Measurements from ENCODE around the gene ADD3. TPM values are rescaled to one million over a fixed set of nuclear protein-coding genes. Genes with fewer than 3 reads are reported as not detected.

Gene ADD3
- total RNA-seq, 1 experiment from 2014 or later: 86.7 TPM

GRCh38 chr10:109967739-109968088, 40.1 kb upstream of the ADD3 start (continued):
- TF ChIP-seq CDX4 (CRISPR knock-in tag; IDR thresholded peaks at IDR 0.05; ENCODE audit: borderline replicate concordance): no peak
- TF ChIP-seq JUN (CRISPR knock-in tag; IDR thresholded peaks at IDR 0.05): no peak
- TF ChIP-seq FOXJ3 (CRISPR knock-in tag; IDR thresholded peaks at IDR 0.05; ENCODE audit: borderline replicate concordance): no peak
- no peak for TF ChIP-seq ETV6 (CRISPR knock-in tag; IDR thresholded peaks at IDR 0.05)
- no peak for TF ChIP-seq ESRRA (CRISPR knock-in tag; IDR thresholded peaks at IDR 0.05; ENCODE audit: borderline replicate concordance)
- TF ChIP-seq NR3C1 (CRISPR knock-in tag; conservative IDR thresholded peaks at IDR 0.05; ENCODE audit: low read depth): no peak

- TF ChIP-seq MXD4 (CRISPR knock-in tag; IDR thresholded peaks at IDR 0.05; ENCODE audit: borderline replicate concordance) (no peak), ERG (CRISPR knock-in tag; IDR thresholded peaks at IDR 0.05) (no peak)
- CTCF ChIA-PET: interaction anchor here (1.1 to 3.0 kb wide), 4 partner anchors 9 to 85 kb away, joined by 3 to 17 read pairs (median 6); no protein-coding TSS in a partner anchor
- POLR2A ChIA-PET: interaction anchor here (1.4 kb wide), 1 partner anchor 34 kb away, joined by 3 read pairs; no protein-coding TSS in a partner anchor
- DNase-seq (ENCODE audit: low spot score): no peak
- H3K4me3 Mint-ChIP-seq: no peak overlapping the region
- H3K27ac Mint-ChIP-seq: no peak overlapping the region
- no peaks in the 10 kb centered on the region for H3K9me3 Mint-ChIP-seq
- no peaks in the 10 kb centered on the region for H3K36me3 Mint-ChIP-seq
- H3K27me3 Mint-ChIP-seq (ENCODE audit: low read depth): no peaks in the 10 kb centered on the region
- no peak for ATAC-seq
- peaks cover 31% of the 10 kb centered on the region for H3K4me1 Mint-ChIP-seq
These were observed 38.6 kb upstream of the ADD3 start for GRCh38 chr10:109968953-109969759.

GRCh38 chr10:109969760-109970346, 37.9 kb upstream of the ADD3 start:
- no peaks in the 10 kb centered on the region for H3K27me3 Mint-ChIP-seq (ENCODE audit: low read depth)
- CTCF ChIA-PET: interaction anchor here (0.9 to 3.0 kb wide), 3 partner anchors 9 to 86 kb away, joined by 3 to 17 read pairs (median 5); no protein-coding TSS in a partner anchor
- no peak for TF ChIP-seq PRDM15 (CRISPR knock-in tag; IDR thresholded peaks at IDR 0.05)
- no peak for TF ChIP-seq ARID4B (CRISPR knock-in tag; IDR thresholded peaks at IDR 0.05; ENCODE audit: borderline replicate concordance)
- TF ChIP-seq CBFB (CRISPR knock-in tag; IDR thresholded peaks at IDR 0.05; ENCODE audit: low read depth): no peak
- no peak for TF ChIP-seq PREB (CRISPR knock-in tag; IDR thresholded peaks at IDR 0.05; ENCODE audit: borderline replicate concordance)
- TF ChIP-seq ATF6 (CRISPR knock-in tag; IDR thresholded peaks at IDR 0.05): no peak
- no peak for TF ChIP-seq FOXK1 (CRISPR knock-in tag; IDR thresholded peaks at IDR 0.05)
- no peak for TF ChIP-seq NR1H2 (CRISPR knock-in tag; IDR thresholded peaks at IDR 0.05)
- no peak for TF ChIP-seq RORB (CRISPR knock-in tag; IDR thresholded peaks at IDR 0.05)

More at GRCh38 chr10:109969760-109970346, 37.9 kb upstream of the ADD3 start:
- no peak for DNase-seq (ENCODE audit: low spot score)
- Mint-ChIP-seq H3K4me3 (no peak overlapping the region), H3K9me3 (no peaks in the 10 kb centered on the region), H3K4me1 (peaks cover 34% of the 10 kb centered on the region), H3K36me3 (no peaks in the 10 kb centered on the region), H3K27ac (no peak overlapping the region)
- POLR2A ChIA-PET: interaction anchor here (1.4 kb wide), 1 partner anchor 35 kb away, joined by 3 read pairs; no protein-coding TSS in a partner anchor
- ATAC-seq: no peak

Measured in WTC11 (cell line).